ENCODE results near the gene RRP1B. TPM values are rescaled to one million over a fixed set of nuclear protein-coding genes. Genes with fewer than 3 reads are reported as not detected.

Gene RRP1B
- total RNA-seq, 1 experiment from 2014 or later = 55.9 TPM

DNA sequence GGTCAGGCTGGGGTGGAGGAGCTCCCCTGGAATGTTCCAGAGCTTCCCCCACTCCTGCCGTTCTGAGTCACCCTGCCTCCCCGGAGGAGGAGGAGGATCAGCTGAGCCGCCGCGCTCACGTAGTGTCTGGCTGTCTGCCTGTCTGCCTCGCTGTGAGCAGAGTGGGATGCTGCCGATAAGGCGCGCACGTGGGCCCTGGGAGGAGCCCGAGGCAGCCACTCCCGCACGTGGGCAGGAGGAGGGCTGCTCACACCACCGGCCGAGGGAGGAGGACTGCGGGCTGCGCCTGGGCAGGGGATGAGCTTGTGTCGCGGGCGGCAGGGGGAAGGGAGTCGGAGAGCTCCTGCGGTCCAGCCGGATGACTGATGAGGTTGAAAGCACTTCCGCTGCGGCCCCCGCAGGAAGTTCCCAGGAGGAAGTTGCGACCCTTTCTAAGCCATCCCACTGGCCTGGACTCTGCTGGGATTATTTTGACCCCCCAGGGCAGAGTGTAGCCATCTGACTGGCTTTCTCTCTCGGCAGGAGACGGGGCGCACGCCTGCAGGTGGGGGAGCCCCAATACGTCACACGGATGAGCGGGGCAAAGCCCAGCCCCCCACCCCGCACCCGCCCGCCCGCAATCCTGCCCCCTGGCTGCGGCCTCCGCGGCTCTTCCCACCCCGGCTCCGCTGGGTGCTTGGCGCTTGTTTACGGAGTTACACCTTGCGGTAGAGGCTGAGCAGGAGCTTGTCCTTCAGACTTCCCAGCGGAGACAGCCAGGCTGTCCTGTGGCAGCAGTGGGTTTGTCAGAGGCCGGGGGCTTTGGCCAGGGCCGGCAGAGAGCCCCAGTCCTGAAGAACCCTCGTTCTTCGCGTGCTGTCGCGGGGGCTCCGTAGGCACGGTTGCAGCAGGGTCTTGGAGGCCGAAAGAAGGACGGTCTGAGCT lies 69.4 kb downstream of the RRP1B start:
- Histone ChIP-seq H4K20me1 (ENCODE audit: insufficient read depth) (no peaks in the 10 kb centered on the region), H3K79me2 (ENCODE audit: insufficient read depth, low read length) (peaks cover 98% of the 10 kb centered on the region), H3K4me2 (ENCODE audit: low read length) (peak overlapping the region; percentile 81), H3K9me2 (ENCODE audit: insufficient read depth) (no peaks in the 10 kb centered on the region), H3K4me1 (ENCODE audit: control insufficient read depth in 1 of 2, insufficient read depth in 2 of 2, low read length in 2 of 2) (peaks cover 47 to 59% of the 10 kb centered on the region in 2 experiments), H2AFZ (ENCODE audit: low read depth, low read length, poor library complexity, severe bottlenecking) (no peak overlapping the region), H3K36me3 (ENCODE audit: control insufficient read depth in 1 of 2, insufficient read depth in 2 of 2, low read length in 2 of 2) (peaks cover 6 to 7% of the 10 kb centered on the region in 2 experiments; a peak in 2 of 4 replicates), H3K9me3 (ENCODE audit: control insufficient read depth in 1 of 2, insufficient read depth in 1 of 2, low read depth in 1 of 2, low read length in 2 of 2) (no peaks in the 10 kb centered on the region), H3K9ac (ENCODE audit: low read length) (peak overlapping the region; percentile 58), H3K27ac (ENCODE audit: low read depth, low read length) (peak overlapping the region; percentile 75), H3K27me3 (ENCODE audit: insufficient read depth, low read length) (no peaks in the 10 kb centered on the region), H3K4me3 (replicated peaks in 1 of 2; ENCODE audit: low read depth in 1 of 2, low read length in 2 of 2) (peak overlapping the region; percentile 44 to 57)
- TF ChIP-seq ZFX (IDR thresholded peaks at IDR 0.05) = no peak
- TF ChIP-seq TCF7L2 (IDR thresholded peaks at IDR 0.05; ENCODE audit: borderline replicate concordance, extremely low read depth, insufficient read depth, insufficient read length) = peak; percentile 73
- ATAC-seq (peak; percentile 78), DNase-seq (ENCODE audit: low read depth, low spot score) (peak; percentile 42)
- ChIA-PET CTCF (interaction anchor here (1.6 kb wide), 1 partner anchor 11 kb away, joined by 3 read pairs; no protein-coding TSS in a partner anchor), POLR2A (interaction anchor here (1.1 to 2.0 kb wide), 2 partner anchors 16 to 151 kb away, joined by 5 read pairs; no protein-coding TSS in a partner anchor), RAD21 (ENCODE audit: low non-redundant PET in 1 of 2, low total read pairs in 2 of 2, uncharacterized antibody in 2 of 2, unreplicated experiment in 2 of 2) (no interaction called here)
- intact Hi-C loops (cut with micrococcal nuclease) = no loop called here
- BruUV-seq (replicated peaks) = no TSS peak

DNA sequence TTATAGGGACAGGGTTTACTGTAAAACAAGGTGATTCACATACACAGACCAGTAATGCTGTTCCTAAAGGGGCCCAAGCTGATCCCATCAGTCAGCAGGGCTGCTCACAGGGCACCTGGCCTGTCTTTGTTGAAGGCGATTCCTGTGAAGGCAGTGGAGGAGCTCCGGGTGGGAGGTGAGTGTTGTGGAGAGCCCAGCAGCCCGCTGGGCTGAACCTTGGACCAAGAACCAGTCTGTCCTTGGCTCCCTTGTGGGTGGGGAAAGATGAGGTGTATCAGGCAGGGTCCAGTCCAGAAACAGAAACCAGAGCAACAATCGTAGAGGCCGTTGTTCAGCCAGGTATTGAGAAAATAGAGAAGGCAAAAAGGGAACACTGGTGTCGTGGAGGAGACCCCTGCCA lies 72.1 kb downstream of the RRP1B start:
- no peak overlapping the region for H3K4me2 ChIP-seq (ENCODE audit: low read length)
- peaks cover 24 to 34% of the 10 kb centered on the region in 2 experiments for H3K4me1 ChIP-seq (ENCODE audit: control insufficient read depth in 1 of 2, insufficient read depth in 2 of 2, low read length in 2 of 2)
- POLR2A ChIA-PET = no interaction called here
- DNase-seq (ENCODE audit: low read depth, low spot score) = no peak
- H3K27ac ChIP-seq (ENCODE audit: low read depth, low read length) = no peak overlapping the region
- no peak overlapping the region for H3K9ac ChIP-seq (ENCODE audit: low read length)
- no peak overlapping the region for H3K4me3 ChIP-seq (replicated peaks in 1 of 2; ENCODE audit: low read depth in 1 of 2, low read length in 2 of 2)
- intact Hi-C loops (cut with micrococcal nuclease) = no loop called here
- H3K27me3 ChIP-seq (ENCODE audit: insufficient read depth, low read length) = no peaks in the 10 kb centered on the region
- H3K9me3 ChIP-seq (ENCODE audit: control insufficient read depth in 1 of 2, insufficient read depth in 1 of 2, low read depth in 1 of 2, low read length in 2 of 2) = no peaks in the 10 kb centered on the region
- CTCF ChIA-PET = no interaction called here
- BruUV-seq (replicated peaks) = no TSS peak
- no peak for ATAC-seq
- RAD21 ChIA-PET (ENCODE audit: low non-redundant PET in 1 of 2, low total read pairs in 2 of 2, uncharacterized antibody in 2 of 2, unreplicated experiment in 2 of 2) = no interaction called here
- no peaks in the 10 kb centered on the region for H4K20me1 ChIP-seq (ENCODE audit: insufficient read depth)
- H3K36me3 ChIP-seq (ENCODE audit: control insufficient read depth in 1 of 2, insufficient read depth in 2 of 2, low read length in 2 of 2) = peaks cover 0 to 4% of the 10 kb centered on the region in 2 experiments; a peak in 3 of 4 replicates
- no peaks in the 10 kb centered on the region for H3K9me2 ChIP-seq (ENCODE audit: insufficient read depth)
- peaks cover 97% of the 10 kb centered on the region for H3K79me2 ChIP-seq (ENCODE audit: insufficient read depth, low read length)
- TF ChIP-seq, protein P1, sequence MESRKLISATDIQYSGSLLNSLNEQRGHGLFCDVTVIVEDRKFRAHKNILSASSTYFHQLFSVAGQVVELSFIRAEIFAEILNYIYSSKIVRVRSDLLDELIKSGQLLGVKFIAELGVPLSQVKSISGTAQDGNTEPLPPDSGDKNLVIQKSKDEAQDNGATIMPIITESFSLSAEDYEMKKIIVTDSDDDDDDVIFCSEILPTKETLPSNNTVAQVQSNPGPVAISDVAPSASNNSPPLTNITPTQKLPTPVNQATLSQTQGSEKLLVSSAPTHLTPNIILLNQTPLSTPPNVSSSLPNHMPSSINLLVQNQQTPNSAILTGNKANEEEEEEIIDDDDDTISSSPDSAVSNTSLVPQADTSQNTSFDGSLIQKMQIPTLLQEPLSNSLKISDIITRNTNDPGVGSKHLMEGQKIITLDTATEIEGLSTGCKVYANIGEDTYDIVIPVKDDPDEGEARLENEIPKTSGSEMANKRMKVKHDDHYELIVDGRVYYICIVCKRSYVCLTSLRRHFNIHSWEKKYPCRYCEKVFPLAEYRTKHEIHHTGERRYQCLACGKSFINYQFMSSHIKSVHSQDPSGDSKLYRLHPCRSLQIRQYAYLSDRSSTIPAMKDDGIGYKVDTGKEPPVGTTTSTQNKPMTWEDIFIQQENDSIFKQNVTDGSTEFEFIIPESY (IDR thresholded peaks at IDR 0.05; ENCODE audit: extremely low read depth, insufficient replicate concordance, low read length) = no peak
- TF ChIP-seq RAD21 (IDR thresholded peaks at IDR 0.05; ENCODE audit: low read depth) (no peak), EGR1 (IDR thresholded peaks at IDR 0.05; ENCODE audit: low read depth) (no peak), YY1 (IDR thresholded peaks at IDR 0.05; ENCODE audit: extremely low read depth, insufficient replicate concordance, low read depth, low read length) (no peak), CEBPB (IDR thresholded peaks at IDR 0.05; ENCODE audit: low read depth) (no peak), ZFX (IDR thresholded peaks at IDR 0.05) (no peak), ELF1 (IDR thresholded peaks at IDR 0.05; ENCODE audit: borderline replicate concordance, low read depth) (no peak), POLR2A (IDR thresholded peaks at IDR 0.05; ENCODE audit: borderline replicate concordance, extremely low read depth, insufficient read depth, insufficient read length) (no peak), SRF (IDR thresholded peaks at IDR 0.05; ENCODE audit: low read depth) (no peak), EZH2phosphoT487 (IDR thresholded peaks at IDR 0.05; ENCODE audit: borderline replicate concordance) (no peak), POLR2AphosphoS5 (IDR thresholded peaks at IDR 0.05; ENCODE audit: low read depth, low read length) (no peak)
- TF ChIP-seq, protein P2, sequence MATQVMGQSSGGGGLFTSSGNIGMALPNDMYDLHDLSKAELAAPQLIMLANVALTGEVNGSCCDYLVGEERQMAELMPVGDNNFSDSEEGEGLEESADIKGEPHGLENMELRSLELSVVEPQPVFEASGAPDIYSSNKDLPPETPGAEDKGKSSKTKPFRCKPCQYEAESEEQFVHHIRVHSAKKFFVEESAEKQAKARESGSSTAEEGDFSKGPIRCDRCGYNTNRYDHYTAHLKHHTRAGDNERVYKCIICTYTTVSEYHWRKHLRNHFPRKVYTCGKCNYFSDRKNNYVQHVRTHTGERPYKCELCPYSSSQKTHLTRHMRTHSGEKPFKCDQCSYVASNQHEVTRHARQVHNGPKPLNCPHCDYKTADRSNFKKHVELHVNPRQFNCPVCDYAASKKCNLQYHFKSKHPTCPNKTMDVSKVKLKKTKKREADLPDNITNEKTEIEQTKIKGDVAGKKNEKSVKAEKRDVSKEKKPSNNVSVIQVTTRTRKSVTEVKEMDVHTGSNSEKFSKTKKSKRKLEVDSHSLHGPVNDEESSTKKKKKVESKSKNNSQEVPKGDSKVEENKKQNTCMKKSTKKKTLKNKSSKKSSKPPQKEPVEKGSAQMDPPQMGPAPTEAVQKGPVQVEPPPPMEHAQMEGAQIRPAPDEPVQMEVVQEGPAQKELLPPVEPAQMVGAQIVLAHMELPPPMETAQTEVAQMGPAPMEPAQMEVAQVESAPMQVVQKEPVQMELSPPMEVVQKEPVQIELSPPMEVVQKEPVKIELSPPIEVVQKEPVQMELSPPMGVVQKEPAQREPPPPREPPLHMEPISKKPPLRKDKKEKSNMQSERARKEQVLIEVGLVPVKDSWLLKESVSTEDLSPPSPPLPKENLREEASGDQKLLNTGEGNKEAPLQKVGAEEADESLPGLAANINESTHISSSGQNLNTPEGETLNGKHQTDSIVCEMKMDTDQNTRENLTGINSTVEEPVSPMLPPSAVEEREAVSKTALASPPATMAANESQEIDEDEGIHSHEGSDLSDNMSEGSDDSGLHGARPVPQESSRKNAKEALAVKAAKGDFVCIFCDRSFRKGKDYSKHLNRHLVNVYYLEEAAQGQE (IDR thresholded peaks at IDR 0.05; ENCODE audit: low read depth) = no peak
- H2AFZ ChIP-seq (ENCODE audit: low read depth, low read length, poor library complexity, severe bottlenecking) = no peak overlapping the region
